Measurements from ENCODE around the gene PLCB2. TPM values are rescaled to one million over a fixed set of nuclear protein-coding genes. Genes with fewer than 3 reads are reported as not detected.

The PLCB2 gene
- total and polyA plus RNA-seq, 2 donors (not counting 1 experiment from before 2014, with no cell fraction given): 166 to 312 TPM

- Mint-ChIP-seq H3K27ac (no peak overlapping the region), H3K27me3 (peaks cover 22% of the 10 kb centered on the region), H3K4me1 (peaks cover 22% of the 10 kb centered on the region), H3K9me3 (ENCODE audit: insufficient read depth) (no peaks in the 10 kb centered on the region), H3K4me3 (no peak overlapping the region)
- Histone ChIP-seq H3K27me3 (replicated peaks in 1 of 4; ENCODE audit: control extremely low read depth in 1 of 4, control insufficient read depth in 3 of 4, insufficient read depth in 4 of 4, low read length in 3 of 4) (peaks cover 0 to 37% (median 14%) of the 10 kb centered on the region in 4 experiments), H2AFZ (ENCODE audit: insufficient read depth, low read depth, low read length, poor library complexity, severe bottlenecking) (no peak overlapping the region), H3K27ac (ENCODE audit: low read length in 2 of 2) (no peak overlapping the region), H3K4me2 (replicated peaks; ENCODE audit: low read depth, low read length, poor library complexity, severe bottlenecking) (no peak overlapping the region), H3K4me1 (ENCODE audit: control insufficient read depth in 2 of 2, insufficient read depth in 2 of 2, low read length in 2 of 2) (peaks cover 6 to 19% of the 10 kb centered on the region in 2 donors), H3K79me2 (ENCODE audit: control insufficient read depth, insufficient read depth, low read length) (no peaks in the 10 kb centered on the region), H3K9me3 (ENCODE audit: control extremely low read depth in 1 of 3, control insufficient read depth in 2 of 3, insufficient read depth in 1 of 3, low read length in 2 of 3) (peaks cover 0 to 6% (median 0%) of the 10 kb centered on the region in 3 donors), H3K9ac (ENCODE audit: low read length) (no peak overlapping the region), H3K36me3 (replicated peaks in 1 of 2; ENCODE audit: control extremely low read depth in 1 of 2, control insufficient read depth in 1 of 2, extremely low read depth in 1 of 2, insufficient read depth in 2 of 2, low read length in 1 of 2) (no peaks in the 10 kb centered on the region), H4K20me1 (ENCODE audit: control insufficient read depth, insufficient read depth, low read length, poor library complexity, severe bottlenecking) (no peaks in the 10 kb centered on the region), H3K4me3 (ENCODE audit: control extremely low read depth in 1 of 5, extremely low read depth in 1 of 5, insufficient read depth in 1 of 5, low read depth in 2 of 5, low read length in 4 of 5) (no peak overlapping the region)
- DNase-seq: no peak
- intact Hi-C loops (cut with micrococcal nuclease): loop anchor here (2.0 to 5.0 kb wide), 2 partner anchors 113 to 167 kb away; partner anchors contain the start of genes BMF and BUB1B
- POLR2A ChIA-PET: no interaction called here
- TF ChIP-seq EZH2 (IDR thresholded peaks at IDR 0.05; ENCODE audit: borderline replicate concordance, insufficient read depth, low read depth, low read length, poor library complexity, severe bottlenecking): no peak
- TF ChIP-seq, protein P1, sequence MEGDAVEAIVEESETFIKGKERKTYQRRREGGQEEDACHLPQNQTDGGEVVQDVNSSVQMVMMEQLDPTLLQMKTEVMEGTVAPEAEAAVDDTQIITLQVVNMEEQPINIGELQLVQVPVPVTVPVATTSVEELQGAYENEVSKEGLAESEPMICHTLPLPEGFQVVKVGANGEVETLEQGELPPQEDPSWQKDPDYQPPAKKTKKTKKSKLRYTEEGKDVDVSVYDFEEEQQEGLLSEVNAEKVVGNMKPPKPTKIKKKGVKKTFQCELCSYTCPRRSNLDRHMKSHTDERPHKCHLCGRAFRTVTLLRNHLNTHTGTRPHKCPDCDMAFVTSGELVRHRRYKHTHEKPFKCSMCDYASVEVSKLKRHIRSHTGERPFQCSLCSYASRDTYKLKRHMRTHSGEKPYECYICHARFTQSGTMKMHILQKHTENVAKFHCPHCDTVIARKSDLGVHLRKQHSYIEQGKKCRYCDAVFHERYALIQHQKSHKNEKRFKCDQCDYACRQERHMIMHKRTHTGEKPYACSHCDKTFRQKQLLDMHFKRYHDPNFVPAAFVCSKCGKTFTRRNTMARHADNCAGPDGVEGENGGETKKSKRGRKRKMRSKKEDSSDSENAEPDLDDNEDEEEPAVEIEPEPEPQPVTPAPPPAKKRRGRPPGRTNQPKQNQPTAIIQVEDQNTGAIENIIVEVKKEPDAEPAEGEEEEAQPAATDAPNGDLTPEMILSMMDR (IDR thresholded peaks at IDR 0.05): no peak
- CTCF ChIA-PET: interaction anchor here (0.7 to 12.3 kb wide), 18 partner anchors 12 to 492 kb away, joined by 3 to 382 read pairs (median 14); partner anchors contain the start of genes CCDC9B, PAK6, PLCB2 and SRP14
- WGBS (ENCODE audit: insufficient coverage): 67% methylated on average over 4 of the region's 5 CpGs
- ATAC-seq (ENCODE audit: low read depth): no peak
Measured at GRCh38 chr15:40275523-40275922, 32.2 kb downstream of the PLCB2 start.
